NCI-H1105 (cell line): ENCODE data around the gene ADAM11.
"Not testable (repeated sequence)": the region's sequence is repeated elsewhere in the genome, so short reads cannot be mapped to it uniquely, and the experiment has no call there.

Experiments
- DNase-seq: peaks from one replicate; lab custom pipeline; 2025; lab: John Stamatoyannopoulos, UW

Gene ADAM11

DNA sequence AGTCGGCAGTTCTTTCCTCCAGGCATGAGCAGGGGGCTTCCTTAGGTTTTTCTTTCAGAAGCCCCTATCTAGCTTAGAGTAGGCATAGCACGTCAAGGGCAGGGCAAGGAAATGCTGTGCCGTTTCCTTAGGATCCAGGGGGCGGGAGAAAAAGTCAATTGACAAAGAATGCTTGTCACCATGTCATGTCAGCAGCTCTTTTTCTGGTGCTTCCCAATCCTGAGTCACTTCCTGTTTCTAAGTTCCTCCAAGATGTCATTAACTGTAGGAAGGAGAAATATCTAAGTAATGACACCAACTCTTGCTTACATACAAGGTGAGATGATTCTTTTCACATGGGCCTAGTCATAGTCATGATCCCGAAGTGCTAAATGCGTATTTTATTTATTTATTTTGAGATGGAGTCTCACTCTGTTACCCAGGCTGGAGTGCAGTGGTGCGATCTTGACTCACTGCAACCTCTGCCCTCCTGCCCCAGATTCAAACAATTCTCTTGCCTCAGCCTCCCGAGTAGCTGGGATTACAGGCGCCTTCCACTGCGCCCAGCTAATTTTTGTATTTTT is 36.1 kb downstream of the ADAM11 start:
- no peak for DNase-seq

DNA sequence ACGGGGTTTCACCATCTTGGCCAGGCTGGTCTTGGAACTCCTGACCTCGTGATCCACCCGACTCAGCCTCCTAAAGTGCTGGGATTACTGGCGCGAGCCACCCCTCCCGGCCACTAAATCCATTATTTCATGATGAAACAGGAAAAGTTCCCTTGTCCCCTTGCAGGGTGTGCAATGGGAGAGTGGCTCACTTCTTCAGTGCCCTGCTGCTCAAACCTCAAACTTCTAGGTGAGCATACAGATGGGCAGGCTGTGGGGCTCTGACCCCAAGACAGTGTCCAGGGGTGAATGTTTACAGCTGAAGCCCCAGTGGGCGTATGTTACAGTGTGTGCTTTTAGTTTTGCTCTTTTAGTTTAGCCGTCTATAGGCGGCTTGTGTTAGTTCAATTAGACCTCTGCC is 36.6 kb downstream of the ADAM11 start:
- DNase-seq, result no peak

DNA sequence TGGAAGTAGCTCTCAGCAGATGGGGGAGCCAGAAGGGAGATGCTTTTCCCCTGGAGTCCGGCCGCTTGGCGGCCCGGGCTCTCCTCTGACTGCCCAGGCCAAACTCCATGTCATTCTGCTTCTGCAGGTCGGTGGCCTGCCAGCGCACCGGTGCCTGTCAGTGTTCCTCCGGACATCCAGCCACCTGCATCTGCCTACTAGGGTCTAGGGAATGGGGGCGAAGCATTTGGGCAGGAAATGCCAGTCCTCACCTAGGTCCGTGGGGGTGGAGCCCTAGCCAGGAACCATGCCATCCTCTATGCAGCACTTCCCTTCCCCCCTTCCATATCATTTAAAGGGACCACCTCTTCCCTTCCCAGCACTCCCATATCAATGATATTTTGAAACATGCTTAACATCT is 37.1 kb downstream of the ADAM11 start:
- no peak for DNase-seq

DNA sequence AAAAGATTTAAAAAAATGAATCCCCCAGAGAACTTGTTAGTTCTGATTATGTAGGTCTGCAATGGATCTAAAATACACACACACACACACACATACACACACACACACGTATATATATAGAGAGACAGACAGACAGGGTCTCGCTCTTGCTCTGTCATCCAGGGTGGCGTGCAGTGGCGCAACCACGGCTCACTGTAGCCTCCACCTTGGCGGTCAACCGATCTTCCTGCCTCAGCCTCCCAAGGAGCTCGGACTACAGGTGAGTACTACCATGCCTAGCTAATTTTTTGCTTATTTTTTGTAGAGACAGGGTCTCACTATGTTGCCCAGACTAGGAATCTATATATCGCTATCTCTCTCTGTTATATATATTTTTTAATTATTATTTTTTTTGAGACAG is 37.9 kb downstream of the ADAM11 start:
- DNase-seq, result no peak

DNA sequence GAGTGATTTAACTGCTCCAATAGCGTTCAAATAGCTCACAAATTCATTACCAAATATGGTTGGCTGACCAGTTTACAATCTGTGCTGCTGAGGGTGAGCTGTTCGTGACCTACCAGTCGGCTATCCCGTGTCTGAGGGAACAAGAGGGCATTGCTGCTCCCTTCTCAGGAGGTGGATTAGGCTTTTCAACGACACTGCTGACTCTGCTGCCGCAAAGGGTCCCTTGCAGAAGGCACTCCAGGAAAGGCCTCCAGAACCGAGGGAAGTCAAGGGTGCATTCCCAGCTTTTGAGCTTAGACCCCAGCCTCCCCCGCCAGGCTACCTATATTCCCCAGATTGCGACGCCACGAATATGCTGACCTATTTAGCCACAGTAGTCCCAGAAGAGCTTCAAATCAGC is 39.0 kb downstream of the ADAM11 start:
- no peak for DNase-seq

DNA sequence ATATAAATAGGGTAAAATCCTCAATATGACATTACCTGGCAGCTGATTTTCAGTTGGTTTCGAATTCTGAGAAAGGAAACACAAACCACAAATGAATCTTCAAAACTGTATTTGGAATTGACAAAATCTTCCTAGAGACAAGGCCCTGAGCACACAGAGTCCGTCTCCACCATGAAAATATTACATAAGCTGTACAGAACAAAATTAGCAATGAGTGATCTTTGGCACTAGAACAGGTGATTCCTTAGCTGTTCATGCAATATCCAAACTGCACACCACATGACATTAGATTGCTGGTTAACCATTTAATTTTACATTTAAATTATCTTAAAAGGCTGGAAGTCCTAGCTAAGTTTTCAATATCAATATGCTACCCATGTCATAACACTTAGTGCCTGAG is 39.6 kb downstream of the ADAM11 start:
- no peak for DNase-seq

DNA sequence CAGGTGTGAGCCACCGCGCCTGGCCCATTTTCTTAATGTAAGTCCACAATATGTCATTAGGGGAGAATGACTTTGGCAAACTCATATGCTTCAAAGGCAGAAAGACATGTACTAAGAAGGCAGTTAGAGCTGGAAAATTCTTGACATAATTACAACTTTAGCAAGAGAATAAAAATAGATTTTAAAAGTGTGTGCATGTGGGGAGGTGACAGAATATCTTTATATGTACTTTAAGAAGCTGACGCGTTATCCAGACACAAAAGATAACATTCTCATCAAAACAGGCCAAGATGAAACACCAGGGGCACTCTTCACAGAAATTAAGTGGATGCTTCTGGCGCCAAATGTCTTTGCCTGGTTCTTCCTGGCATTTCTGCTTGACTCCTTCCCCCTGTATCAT is 43.1 kb downstream of the ADAM11 start:
- no peak for DNase-seq

DNA sequence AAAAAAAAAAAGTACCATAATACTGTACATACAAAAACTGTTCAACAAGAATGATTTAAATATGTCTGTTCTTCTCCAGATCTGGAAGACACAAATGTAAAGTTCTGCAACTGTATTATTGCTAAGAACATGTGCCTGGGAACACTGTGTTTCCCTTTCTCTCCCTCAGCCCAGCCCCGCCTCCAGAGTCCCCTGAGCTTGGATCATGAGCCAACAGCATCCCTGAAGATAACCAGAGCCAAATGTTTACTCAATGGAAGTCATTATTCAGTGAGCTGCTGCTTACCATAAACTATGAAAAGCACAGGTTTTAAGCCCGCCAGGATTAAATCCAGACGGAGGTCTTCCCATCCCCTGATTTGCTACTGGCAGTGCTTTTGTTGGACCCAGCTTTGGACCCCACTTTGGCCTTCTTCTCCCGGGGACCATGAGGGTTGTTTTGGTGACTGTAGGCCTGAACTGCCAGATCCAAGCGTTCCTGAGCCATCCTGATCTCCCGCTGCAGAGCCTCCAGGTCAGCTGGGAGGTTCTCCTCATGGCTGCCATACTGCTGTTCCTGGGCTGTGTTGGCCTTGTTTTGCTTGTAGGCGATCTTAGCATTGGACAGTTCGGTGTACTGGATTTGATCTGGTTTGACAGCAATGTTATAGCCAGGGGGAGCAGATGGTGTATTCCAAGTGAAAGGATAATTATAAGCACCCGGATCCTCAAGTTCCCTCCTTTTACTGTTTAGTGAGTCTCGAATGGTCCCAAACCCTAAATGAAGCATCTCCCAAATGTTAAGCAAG is 45.7 kb downstream of the ADAM11 start:
- DNase-seq, result no peak

DNA sequence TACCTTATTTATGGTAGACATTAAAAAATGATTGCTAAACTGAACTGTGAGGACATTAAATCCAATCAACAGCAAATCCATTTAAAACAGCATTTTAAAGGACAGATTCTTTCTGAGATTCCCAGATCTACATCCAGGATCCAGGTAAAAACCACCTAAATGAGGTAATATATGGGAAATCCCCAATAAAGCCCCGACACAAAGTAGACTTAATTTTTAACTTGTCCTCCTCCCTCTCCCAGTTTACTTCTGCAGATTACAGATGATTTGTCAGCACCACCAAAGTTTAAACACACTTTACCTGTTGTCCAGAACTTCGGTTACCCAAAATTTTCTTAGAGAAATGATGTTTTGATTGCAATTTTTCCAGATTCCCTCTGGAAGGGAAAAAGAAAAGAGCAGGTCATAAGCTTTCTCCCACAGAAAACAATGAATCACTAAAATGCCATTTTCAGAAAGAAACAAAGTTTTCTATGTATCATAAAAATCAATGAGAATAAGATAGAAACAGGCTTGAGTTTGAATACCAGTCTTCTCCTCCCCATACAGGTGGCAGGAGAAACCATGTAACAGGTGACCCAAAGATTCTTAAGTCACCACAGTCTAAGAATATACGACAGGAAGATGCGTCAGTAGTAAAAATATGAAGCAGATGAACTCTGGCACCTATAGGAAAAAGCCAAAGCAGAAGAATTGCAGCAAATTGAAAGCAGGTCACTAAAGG is 48.5 kb downstream of the ADAM11 start:
- DNase-seq, result no peak

DNA sequence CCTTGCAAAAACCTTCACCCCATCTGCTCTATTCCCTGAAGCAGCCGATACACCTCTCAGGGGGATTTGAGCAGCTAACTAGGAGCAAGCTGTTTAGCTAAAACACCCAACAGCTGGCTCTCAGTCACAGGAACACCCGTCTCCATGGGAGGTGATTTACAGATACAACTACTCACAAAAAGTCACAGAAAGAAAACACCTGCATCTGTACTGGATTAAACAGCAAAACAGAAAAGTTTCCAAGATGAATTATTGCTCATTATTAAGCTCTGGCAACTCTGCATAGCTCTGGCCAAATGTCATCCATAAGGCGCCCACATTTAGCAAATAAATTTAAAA is 49.0 kb downstream of the ADAM11 start:
- DNase-seq, result no peak

DNA sequence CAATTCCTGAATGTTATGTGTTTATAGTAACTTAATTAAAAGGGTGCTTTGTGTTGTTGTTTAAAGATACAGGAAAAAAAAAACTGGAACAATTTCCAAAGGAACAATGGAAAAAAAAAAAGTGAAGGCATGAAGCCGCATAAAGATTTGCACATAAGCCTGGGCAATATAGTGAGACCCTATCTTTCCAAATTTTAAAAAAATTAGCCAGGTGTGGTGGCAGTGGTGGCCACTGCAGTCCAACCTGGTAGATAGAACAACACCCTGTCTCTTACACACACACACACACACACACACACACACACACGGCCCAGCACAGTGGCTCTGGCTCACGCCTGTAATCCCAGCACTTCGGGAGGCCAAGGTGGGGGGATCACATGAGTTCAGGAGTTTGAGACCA is 49.4 kb downstream of the ADAM11 start:
- no peak for DNase-seq

DNA sequence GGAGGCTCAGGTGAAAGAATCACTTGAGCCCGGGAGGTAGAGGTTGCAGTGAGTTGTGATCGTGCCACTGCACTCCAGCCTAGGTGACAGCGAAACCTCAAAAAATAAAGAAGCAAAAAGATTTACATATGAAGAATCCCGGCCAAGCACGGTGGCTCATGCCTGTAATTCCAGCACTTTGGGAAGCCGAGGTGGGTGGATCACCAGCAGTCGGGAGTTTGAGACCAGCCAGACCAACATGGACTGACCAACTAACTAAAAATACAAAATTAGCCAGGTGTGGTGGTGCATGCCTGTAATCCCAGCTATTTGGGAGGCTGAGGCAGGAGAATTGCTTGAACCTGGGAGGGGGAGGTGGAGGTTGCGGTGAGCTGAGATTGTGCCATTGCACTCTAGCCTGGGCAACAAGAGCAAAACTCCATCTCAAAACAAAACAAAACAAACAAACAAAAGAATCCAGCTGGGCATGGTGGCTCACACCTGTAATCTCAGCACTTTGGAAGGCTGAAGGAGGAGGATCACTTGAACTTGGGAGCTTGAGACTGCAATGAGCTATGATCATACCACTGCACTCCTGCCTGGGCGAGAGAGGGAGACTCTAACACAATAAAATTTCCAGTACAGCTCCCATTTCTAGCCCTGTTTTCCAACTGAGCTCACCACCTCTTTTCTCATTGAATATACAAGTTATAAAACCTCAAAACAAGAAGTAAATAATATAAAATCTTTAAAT is 50.0 kb downstream of the ADAM11 start:
- not testable (repeated sequence) for DNase-seq

DNA sequence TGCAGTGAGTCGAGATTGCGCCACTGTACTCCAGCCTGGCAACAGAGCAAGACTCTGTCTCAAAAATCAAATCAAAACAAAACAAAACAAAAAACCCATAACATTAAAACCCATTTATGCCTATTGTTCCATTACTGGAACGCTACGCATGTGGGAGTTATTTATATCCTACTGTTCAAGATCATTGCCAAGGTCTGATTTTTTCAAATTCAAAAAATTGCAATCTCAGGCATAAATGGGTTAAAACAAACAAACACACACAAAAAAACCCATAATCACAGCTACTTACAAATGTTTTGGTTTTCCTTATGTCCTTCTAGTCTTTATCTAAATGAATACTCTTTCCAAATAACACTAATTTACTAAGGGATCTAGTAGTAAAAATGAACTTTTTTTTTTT is 53.5 kb downstream of the ADAM11 start:
- DNase-seq, result no peak

DNA sequence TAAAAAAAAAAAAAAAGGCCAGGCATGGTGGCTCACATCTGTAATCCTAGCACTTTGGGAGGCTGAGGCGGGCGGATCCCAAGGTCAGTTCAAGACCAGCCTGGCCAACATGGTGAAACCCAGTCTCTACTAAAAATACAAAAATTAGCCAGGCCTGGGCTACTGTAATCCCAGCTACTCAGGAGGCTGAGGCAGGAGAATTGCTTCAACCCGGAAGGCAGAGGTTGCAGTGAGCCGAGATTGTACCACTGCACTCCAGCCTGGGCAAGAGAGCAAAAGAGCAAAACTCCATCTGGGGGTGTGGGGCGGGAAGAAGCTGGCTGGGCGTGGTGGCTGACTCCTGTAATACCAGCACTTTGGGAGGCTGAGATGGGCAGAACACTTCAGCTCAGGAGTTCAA is 59.7 kb downstream of the ADAM11 start:
- not testable (repeated sequence) for DNase-seq

DNA sequence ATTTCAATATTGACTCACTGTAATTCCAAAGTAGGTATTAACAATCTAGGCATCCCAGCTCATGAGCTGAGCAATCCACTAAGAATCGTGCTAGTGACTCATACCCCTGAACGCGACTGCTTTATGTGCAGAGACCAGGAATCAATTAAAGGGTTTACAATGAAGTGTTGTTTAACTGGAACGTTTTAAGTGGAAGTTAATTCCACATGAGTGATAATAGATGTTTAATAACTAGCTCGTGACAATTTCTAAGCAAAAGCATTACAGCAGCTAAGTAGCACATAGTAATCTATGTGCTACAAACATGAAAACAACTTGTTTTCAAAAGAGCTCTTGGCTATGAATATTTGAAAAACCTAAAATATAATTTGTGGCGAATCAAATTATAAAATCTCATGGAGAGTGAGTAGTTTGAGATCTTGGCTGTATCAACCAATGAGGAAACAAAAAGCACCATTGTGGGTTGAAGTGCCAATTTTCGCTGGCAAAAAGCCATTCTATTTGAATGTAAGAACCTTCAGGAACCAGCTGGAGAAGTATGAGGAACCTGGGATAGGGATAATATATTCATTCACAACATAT is 61.9 kb downstream of the ADAM11 start:
- DNase-seq, result peak; percentile 91

DNA sequence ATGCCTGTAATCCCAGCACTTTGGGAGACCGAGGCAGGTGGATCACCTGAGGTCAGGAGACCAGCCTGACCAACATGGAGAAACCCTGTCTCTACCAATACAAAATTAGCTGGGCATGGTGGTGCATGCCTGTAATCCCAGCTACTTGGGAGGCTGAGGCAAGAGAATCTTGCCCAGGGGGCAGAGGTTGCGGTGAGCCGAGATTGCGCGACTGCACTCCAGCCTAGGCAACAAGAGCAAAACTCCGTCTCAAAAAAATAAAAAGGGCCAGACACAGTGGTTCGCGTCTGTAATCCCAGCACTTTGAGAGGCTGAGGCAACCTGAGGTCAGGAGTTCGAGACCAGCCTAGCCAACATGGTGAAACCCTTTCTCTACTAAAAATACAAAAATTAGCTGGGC is 66.4 kb downstream of the ADAM11 start:
- DNase-seq, result not testable (repeated sequence)

DNA sequence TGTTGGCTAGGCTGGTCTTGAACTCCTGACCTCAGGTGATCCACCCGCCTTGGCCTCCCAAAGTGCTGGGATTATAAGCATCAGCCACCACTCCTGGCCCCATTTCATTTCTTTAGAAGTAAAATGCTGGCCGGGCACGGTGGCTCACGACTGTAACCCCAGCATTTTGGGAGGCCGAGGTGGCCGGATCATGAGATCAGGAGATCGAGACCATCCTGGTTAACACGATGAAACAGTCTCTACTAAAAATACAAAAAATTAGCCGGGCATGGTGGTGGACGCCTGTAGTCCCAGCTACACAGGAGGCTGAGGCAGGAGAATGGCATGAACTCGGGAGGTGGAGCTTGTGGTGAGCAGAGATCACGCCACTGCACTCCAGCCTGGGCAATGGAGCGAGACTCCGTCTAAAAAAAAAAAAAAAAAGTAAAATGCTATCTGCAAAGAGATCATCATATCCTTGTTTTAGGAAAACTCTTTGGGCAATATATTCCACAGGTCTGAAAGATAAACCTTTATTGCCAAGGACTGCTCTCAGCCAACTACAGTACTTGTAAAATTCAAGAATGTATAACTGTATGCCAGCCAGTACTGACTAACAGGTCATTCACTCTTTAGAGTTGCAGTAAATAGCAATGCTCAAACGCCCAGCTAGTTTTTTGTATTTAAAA is 67.5 kb downstream of the ADAM11 start:
- DNase-seq, result no peak

DNA sequence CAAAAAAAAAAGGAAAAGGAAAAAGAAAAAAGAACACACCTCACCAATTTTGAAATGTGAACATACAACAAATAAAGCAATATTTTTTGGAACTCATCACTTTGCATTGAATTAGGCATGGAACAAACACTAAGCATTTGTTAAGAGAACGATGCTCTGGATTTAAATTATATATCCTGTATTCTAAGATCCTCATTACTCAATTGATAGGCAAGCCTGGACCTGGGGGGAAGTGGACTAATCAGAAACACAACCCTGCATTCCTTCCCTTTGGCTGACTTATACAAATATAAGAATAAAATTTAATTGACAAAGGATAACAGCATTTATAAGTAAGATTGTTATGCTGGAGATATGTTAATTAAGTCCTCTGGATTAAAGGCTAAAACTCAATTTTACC is 69.1 kb downstream of the ADAM11 start:
- DNase-seq, result no peak

DNA sequence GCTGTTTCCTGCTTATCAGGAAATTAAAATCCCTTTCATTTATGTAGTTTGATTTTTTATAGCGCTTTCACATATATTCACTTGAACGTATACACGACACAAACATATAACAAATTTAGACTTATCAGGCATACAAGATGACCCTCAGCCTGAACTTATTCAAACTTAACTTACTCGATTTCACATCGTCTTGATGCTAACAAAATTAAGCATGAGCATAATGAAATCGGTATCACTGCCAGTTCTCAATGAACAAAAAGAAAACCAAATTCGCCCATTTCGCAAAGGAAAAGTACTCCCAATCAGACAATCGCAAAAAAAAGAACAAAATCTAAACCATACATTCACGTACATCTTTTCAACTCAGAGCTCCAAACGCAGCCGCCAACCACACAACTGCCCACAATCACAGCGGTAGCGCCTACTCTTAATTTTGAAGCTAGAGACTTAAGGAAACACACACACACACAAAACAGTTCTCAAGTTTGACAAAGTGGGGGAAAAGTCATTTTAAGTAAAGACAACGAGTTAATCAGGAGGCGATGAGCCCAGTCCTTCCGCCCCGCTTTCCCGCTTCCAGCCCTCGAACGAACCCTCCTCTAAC is 70.2 kb downstream of the ADAM11 start:
- no peak for DNase-seq

DNA sequence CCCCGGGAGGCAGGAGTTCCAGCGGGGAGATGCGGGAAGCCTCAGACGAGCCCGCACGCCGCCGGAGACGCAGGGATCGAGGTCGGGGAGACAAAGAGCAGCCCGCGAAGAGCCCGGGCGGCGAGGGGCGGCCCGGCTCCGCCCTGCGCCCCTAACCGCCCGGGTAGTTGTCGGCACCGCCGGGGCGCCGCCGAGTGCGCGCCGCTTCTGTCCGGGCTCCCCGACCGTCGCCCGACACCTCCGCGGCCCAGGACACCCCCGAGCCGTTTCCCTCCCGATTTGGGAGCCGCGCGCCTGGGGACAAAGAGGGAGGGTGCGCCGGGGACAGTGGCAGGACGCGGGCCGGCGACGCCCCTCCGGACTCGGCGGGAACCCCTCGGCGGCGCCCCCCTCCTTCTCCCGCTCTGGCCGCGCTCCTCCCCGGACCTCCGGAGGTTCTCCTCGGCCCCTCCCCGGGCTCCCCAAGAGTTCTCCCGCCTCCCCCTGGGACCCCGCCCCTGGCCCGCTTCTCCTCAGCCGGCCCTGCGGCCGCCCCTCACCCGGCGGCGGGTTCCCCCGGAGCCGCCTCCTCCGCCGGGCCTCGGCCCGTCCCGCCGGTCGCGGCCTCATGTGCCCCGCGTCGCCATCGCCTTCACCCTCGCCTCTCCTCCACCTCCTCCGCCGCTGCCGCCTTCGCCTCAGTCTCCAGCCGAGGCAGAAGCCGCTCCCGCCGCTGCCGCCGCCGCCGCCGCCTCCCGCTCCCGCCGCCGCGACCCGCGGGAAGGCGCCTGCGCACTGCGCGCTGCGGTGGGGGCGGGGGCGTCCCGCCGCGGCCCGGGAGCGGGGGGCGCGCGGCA is 71.0 kb downstream of the ADAM11 start, which contains the start of gene GJC1:
GJC1 (minus strand) TSS at position 765 of the 836 bp plus-strand sequence. CDS start 24,470 bp downstream, outside the sequence.
- DNase-seq, result peak; percentile 27
